AG04450 (cell line): ENCODE data around the gene ISYNA1. TPM values are rescaled to one million over a fixed set of nuclear protein-coding genes. Genes with fewer than 3 reads are reported as not detected.

Source experiments
- CTCF ChIA-PET: fragments of 300-600, 350-600 bp; formaldehyde crosslinking; extraction: SDS; loops from one replicate; lab custom pipeline; 2022; ENCODE audit warnings: antibody characterized with exemption, inconsistent platforms; lab: Charles Lee
- POLR2A ChIA-PET: fragments of 350-600 bp; formaldehyde crosslinking; extraction: SDS; loops from one replicate; lab custom pipeline; 2021; ENCODE audit warnings: antibody characterized with exemption, inconsistent platforms; lab: Yijun Ruan, JAX
- DNase-seq: peaks from one replicate; pipeline ENCODE4 v3.0.0-alpha.2; 2011; ENCODE audit warnings: low read depth, low spot score
- H3K27ac ChIP-seq: one replicate; pipeline ENCODE4 v1.5.1; 2012; ENCODE audit warnings: low read depth, low read length, control low read depth
- H3K27me3 ChIP-seq: one replicate; pipeline ENCODE4 v1.6.0; 2012; ENCODE audit warnings: low read length; ENCODE audit not compliant: control insufficient read depth, insufficient read depth
- H3K4me3 ChIP-seq: 2 replicates; pipeline ENCODE4 v1.5.1; 2011; ENCODE audit warnings: mild to moderate bottlenecking, low read depth, low read length, control low read depth
- H3K9me3 ChIP-seq: 2 replicates; pipeline ENCODE4 v1.5.1; 2012; ENCODE audit warnings: low read length; ENCODE audit not compliant: control insufficient read depth, insufficient read depth
- polyA plus RNA-seq: library from polyadenylated mRNA; depleted of rRNA; stranded (reverse); fragments of >200 nt; gene quantifications from 2 replicates; pipeline ENCODE4 v1.2.3, GENCODE V29; 2011
- TF ChIP-seq, protein P1 (sequence below): IDR thresholded peaks from 2 replicates; pipeline ENCODE4 v1.5.1; 2011; ENCODE audit warnings: low read depth, low read length, control low read depth, inconsistent platforms

The ISYNA1 gene
- polyA plus RNA-seq, 1 experiment, result 13.3 TPM

DNA sequence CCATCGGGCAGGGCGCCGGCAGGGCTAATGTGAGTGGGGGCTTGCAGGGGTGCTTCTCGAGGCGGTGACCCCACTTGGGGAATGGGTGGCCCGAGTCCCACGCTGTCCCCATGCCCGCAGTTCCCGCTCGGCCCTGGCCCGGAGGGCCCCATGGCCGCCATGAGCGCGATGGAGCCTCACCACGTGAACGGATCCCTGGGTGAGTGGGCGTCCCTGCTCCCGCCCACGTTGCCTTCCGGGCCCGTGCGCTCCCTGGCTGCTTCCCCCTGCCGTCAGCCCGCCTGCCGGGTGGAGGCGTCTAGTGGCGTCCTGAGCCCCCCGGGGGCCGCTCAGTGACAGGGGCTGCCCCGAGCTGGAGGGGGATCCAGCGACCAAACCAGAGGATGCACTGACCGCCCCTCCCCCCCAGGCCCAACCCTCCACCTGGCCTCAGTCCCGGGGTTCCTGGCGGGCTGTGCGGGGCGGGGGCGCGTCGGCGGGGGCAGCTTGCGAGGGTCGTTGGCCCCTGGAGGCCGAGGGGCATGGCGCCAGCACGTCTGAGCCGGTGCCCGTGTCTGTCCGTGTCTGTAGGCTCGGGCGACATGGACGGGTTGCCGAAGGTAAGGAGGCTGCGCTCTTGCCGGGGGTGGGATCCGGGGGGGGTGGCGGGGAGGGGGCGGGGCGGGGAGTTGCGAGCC is 4.8 kb downstream of the ISYNA1 start:
- ChIA-PET CTCF (no interaction called here), POLR2A (no interaction called here)
- no peak overlapping the region for H3K27ac ChIP-seq
- H3K27me3 ChIP-seq, result no peaks in the 10 kb centered on the region
- no peak for DNase-seq
- H3K9me3 ChIP-seq, result peaks cover 13% of the 10 kb centered on the region; the same call in 1 of the 2 replicates
- TF ChIP-seq, protein P1, sequence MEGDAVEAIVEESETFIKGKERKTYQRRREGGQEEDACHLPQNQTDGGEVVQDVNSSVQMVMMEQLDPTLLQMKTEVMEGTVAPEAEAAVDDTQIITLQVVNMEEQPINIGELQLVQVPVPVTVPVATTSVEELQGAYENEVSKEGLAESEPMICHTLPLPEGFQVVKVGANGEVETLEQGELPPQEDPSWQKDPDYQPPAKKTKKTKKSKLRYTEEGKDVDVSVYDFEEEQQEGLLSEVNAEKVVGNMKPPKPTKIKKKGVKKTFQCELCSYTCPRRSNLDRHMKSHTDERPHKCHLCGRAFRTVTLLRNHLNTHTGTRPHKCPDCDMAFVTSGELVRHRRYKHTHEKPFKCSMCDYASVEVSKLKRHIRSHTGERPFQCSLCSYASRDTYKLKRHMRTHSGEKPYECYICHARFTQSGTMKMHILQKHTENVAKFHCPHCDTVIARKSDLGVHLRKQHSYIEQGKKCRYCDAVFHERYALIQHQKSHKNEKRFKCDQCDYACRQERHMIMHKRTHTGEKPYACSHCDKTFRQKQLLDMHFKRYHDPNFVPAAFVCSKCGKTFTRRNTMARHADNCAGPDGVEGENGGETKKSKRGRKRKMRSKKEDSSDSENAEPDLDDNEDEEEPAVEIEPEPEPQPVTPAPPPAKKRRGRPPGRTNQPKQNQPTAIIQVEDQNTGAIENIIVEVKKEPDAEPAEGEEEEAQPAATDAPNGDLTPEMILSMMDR, result no peak
- peak overlapping the region; percentile 50 for H3K4me3 ChIP-seq

DNA sequence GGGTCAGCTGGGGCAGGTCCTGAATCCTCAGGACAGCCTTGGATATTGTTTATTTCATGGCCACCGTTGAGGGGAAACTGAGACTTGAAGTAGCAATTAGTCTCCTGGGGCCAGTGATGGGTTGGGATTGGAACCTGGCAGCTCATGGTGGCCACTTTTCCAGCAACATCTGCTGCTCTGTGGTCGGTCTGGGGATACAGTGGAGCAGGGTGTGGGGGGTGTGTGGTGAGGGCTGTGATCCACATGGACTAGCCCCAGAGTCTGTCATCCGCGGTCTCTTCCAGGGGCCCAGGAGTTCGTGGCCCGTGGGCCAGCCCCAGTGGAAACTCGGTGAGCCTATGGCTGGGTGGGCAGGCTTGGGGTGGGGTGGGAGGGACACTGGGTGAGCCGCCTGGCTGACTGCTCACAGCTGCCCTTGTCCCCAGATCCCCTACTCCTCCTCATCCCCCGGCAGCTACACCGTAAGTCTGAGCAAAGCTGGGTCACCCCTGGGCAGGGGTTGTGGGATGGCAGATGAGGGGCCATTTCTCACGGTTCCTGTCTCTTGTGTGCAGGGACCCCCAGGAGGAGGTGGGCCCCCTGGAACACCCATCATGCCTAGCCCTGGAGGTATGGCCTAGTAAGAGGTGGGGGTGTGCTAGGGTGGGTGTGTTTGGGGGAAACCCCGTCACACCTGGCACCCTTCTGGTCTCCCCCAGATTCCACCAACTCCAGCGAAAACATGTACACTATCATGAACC is 5.5 kb downstream of the ISYNA1 start:
- TF ChIP-seq, protein P1, result no peak
- Histone ChIP-seq H3K27me3 (no peaks in the 10 kb centered on the region), H3K27ac (no peak overlapping the region), H3K4me3 (no peak overlapping the region), H3K9me3 (peaks cover 13% of the 10 kb centered on the region; the same call in 1 of the 2 replicates)
- DNase-seq, result no peak
- POLR2A ChIA-PET, result no interaction called here
- CTCF ChIA-PET, result no interaction called here

DNA sequence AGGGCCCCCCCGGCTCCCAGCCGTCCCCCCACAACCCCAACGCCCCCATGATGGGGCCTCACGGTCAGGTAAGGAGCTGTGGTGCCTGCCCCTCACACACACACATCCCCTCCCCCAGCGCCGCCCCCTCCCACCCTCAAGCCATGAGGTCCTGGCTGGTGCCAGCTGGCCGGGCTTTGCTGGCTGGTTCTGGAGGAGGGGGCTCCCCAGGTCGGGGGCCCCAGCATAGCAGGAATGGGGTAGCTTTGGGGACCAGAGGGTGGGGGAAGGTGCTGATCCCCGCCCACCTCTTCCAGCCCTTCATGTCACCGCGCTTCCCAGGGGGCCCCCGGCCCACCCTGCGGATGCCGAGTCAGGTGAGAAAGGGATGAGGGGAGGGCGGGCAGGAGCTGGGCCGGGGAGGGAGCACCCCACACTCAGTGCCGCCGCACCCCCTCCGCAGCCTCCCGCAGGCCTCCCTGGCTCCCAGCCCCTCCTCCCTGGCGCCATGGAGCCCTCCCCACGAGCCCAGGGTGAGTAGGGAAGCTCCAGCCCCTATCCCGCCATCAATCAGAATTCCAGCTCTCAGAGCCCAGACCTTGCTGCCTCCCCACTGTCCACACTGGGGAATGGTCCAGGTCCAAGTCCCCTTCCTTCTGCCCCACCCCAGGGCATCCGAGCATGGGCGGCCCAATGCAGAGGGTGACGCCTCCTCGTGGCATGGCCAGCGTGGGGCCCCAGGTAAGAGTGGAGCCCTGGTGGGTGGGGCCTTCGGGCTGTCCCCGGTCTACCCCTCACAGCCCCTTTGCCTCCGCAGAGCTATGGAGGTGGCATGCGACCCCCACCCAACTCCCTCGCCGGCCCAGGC is 6.4 kb downstream of the ISYNA1 start:
- H3K4me3 ChIP-seq, result no peak overlapping the region
- H3K27me3 ChIP-seq, result no peaks in the 10 kb centered on the region
- H3K27ac ChIP-seq, result no peak overlapping the region
- POLR2A ChIA-PET, result interaction anchor here (0.6 kb wide), 1 partner anchor 70 kb away, joined by 3 read pairs; no protein-coding TSS in a partner anchor
- TF ChIP-seq, protein P1, result no peak
- CTCF ChIA-PET, result no interaction called here
- H3K9me3 ChIP-seq, result peaks cover 13% of the 10 kb centered on the region; the same call in 1 of the 2 replicates
- no peak for DNase-seq

DNA sequence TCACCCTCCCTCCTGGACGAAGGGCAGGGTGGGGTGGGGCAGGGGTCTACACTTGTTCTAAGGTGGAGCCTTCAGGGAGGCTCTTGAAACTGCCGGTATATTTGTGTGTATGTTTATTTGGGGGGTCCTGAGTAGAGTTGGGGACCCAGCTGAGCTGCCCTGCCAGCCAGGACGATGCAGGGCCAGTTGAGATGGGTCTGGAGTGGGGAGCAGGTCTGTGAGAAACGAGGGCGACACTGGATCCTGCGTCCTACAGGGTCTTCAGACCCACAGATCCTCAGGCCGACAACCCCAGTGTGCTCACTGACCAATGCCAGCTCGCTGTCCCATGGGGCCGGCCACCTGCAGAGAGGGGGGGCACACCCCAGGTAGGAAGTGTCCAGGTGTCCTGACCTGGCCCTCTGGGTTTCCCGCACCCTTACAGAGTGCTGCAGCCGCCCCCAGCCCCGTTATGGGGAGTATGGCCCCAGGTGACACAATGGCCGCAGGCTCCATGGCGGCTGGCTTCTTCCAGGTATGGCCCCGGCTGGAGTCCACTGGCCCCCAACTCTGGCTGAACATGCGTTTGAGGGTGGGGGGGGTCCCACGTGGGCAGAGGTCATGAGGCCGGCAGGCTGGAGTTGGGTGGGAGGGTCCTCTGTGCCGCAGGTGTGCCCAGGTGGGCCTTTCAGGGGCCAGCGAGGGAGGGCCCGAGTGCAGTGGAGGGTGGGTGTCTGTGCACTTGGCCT is 7.4 kb downstream of the ISYNA1 start:
- ChIA-PET CTCF (interaction anchor here (0.6 kb wide), 1 partner anchor 21 kb away, joined by 4 read pairs; no protein-coding TSS in a partner anchor), POLR2A (no interaction called here)
- H3K4me3 ChIP-seq, result no peak overlapping the region
- TF ChIP-seq, protein P1, result no peak
- peaks cover 7% of the 10 kb centered on the region; the same call in 1 of the 2 replicates for H3K9me3 ChIP-seq
- DNase-seq, result no peak
- H3K27ac ChIP-seq, result no peak overlapping the region
- H3K27me3 ChIP-seq, result no peaks in the 10 kb centered on the region
